DOHH2 (cell line): ENCODE measurements around the gene C11orf54.

Experiments used
- CTCF ChIP-seq: fragments of 200-600 bp; sonication (generic); IDR thresholded peaks from one replicate; pipeline ENCODE4 v1.5.1; 2014; ENCODE audit warnings: antibody characterized with exemption, mild to moderate bottlenecking, low read depth, low read length; ENCODE audit not compliant: poor library complexity, severe bottlenecking
- EZH2phosphoT487 ChIP-seq: fragments of 200-600 bp; sonication (generic); IDR thresholded peaks from 2 replicates; pipeline ENCODE4 v1.6.1; 2017; ENCODE audit warnings: borderline replicate concordance, mild to moderate bottlenecking, antibody characterized with exemption, low read length, moderate library complexity, mixed read lengths

- TF ChIP-seq CTCF = no peak
- no peak for TF ChIP-seq EZH2phosphoT487
Measured at GRCh38 chr11:93729129-93729616, 12.3 kb upstream of the C11orf54 start.
